K562 (cell line): ENCODE results near the gene CC2D1A. TPM values are rescaled to one million over a fixed set of nuclear protein-coding genes. Genes with fewer than 3 reads are reported as not detected.
A peak's percentile ranks its signal among the peaks of the same experiment; 100 is the strongest.

ENCODE experiments used
- BCOR ChIP-seq: fragments of 450-650 bp; IDR thresholded peaks from 2 replicates; pipeline ENCODE4 v1.6.1; 2016
- FOS ChIP-seq: IDR thresholded peaks from 3 replicates; pipeline ENCODE4 v1.6.1; 2011; ENCODE audit not compliant: insufficient read length; ENCODE audit errors: extremely low read depth
- HDAC2 ChIP-seq: fragments of 450-650 bp; IDR thresholded peaks from 2 replicates; pipeline ENCODE4 v1.6.1; 2016; ENCODE audit warnings: mild to moderate bottlenecking
- PTTG1 ChIP-seq: fragments of 450-650 bp; IDR thresholded peaks from 2 replicates; pipeline ENCODE4 v1.6.1; 2016; ENCODE audit warnings: low read depth, mild to moderate bottlenecking, missing genetic modification characterization, missing compliant biosample characterization
- PYGO2 ChIP-seq: fragments of 450-650 bp; IDR thresholded peaks from 2 replicates; pipeline ENCODE4 v1.6.1; 2016; ENCODE audit warnings: mild to moderate bottlenecking, missing genetic modification characterization, moderate library complexity, missing compliant biosample characterization
- RUNX1 ChIP-seq: sonication (generic); IDR thresholded peaks from 2 replicates; pipeline ENCODE4 v1.6.1; 2016; ENCODE audit warnings: antibody characterized with exemption, low read depth
- SIX5 ChIP-seq, 2 experiments: IDR thresholded peaks; 2 replicates each; pipeline ENCODE4 v1.6.1; 2011; ENCODE audit warnings: low read length in 2 of 2, borderline replicate concordance in 1 of 2, low read depth in 1 of 2, mild to moderate bottlenecking in 1 of 2, moderate library complexity in 1 of 2; ENCODE audit not compliant: insufficient read depth in 1 of 2
- XRCC4 ChIP-seq: IDR thresholded peaks from one replicate; pipeline ENCODE4 v1.6.1; 2011; ENCODE audit not compliant: insufficient read depth, insufficient read length; ENCODE audit errors: extremely low read depth
- ZFP30 ChIP-seq: fragments of 250-450 bp; sonication (Bioruptor Pico); IDR thresholded peaks from 2 replicates; pipeline ENCODE4 v1.8.0; 2022; ENCODE audit warnings: moderate library complexity, mild to moderate bottlenecking, inconsistent platforms, borderline replicate concordance
- ZNF408 ChIP-seq: fragments of 250-450 bp; sonication (Bioruptor Pico); IDR thresholded peaks from 2 replicates; pipeline ENCODE4 v1.4.0; 2020; ENCODE audit warnings: low read depth, mild to moderate bottlenecking, moderate library complexity
- ZNF717 ChIP-seq: fragments of 250-450 bp; sonication (Bioruptor Pico); IDR thresholded peaks from 2 replicates; pipeline ENCODE4 v1.5.0; 2021
- polyA plus RNA-seq, 8 experiments: library from polyadenylated mRNA; depleted of rRNA in 4 of 8; stranded (reverse) in 5 of 8; unstranded in 3 of 8; fragments of >200 nt; fragmentation: Nextera tagmentation in 2 of 8; fragmentation: Illumina TruSeq in 1 of 8; extraction: Ambion mirVana in 2 of 8; extraction: Trizol in 1 of 8; gene quantifications; 2 replicates each; pipeline versions ENCODE4 v1.2.1 to v1.2.3, GENCODE V29; 2011 to 2014; ENCODE audit warnings: inconsistent platforms in 1 of 8, missing spikeins in 1 of 8
- total RNA-seq, 7 experiments: library from RNA; depleted of rRNA in 6 of 7; stranded (reverse); fragments of >200 nt in 6 of 7; fragmentation: Illumina TruSeq in 2 of 7; extraction: Trizol in 2 of 7; gene quantifications; 2 replicates each; pipeline versions ENCODE4 v1.2.1 to v1.2.3, GENCODE V29; 2011 to 2021; ENCODE audit warnings: low replicate concordance in 1 of 7
- TF ChIP-seq, protein P1 (sequence below): fragments of 450-650 bp; IDR thresholded peaks from 2 replicates; pipeline ENCODE4 v1.6.1; 2016; ENCODE audit warnings: low read depth
- TF ChIP-seq, protein P2 (sequence below), 2 experiments: fragments of 450-650 bp in 1 of 2; IDR thresholded peaks; 2 replicates each; pipeline ENCODE4 v1.6.1; 2011 to 2017; ENCODE audit warnings: low read depth in 2 of 2, antibody characterized with exemption in 1 of 2, borderline replicate concordance in 1 of 2, low read length in 1 of 2, mild to moderate bottlenecking in 1 of 2, mixed read lengths in 1 of 2; ENCODE audit not compliant: control insufficient read depth in 1 of 2
- TF ChIP-seq, protein P3 (sequence below): fragments of 250-450 bp; sonication (Bioruptor Pico); IDR thresholded peaks from 2 replicates; pipeline ENCODE4 v1.5.0; 2020; ENCODE audit warnings: mild to moderate bottlenecking

Gene CC2D1A
- total and polyA plus RNA-seq, 9 of the 15 experiments (the other 6 are each of a cell fraction or from before 2014, with no cell fraction given), result 0.32 to 31.0 (median 12.9) TPM

GRCh38 chr19:13952154-13952930, 46.3 kb downstream of the CC2D1A start, which contains the start of gene DCAF15 (continued):
- TF ChIP-seq, protein P1, sequence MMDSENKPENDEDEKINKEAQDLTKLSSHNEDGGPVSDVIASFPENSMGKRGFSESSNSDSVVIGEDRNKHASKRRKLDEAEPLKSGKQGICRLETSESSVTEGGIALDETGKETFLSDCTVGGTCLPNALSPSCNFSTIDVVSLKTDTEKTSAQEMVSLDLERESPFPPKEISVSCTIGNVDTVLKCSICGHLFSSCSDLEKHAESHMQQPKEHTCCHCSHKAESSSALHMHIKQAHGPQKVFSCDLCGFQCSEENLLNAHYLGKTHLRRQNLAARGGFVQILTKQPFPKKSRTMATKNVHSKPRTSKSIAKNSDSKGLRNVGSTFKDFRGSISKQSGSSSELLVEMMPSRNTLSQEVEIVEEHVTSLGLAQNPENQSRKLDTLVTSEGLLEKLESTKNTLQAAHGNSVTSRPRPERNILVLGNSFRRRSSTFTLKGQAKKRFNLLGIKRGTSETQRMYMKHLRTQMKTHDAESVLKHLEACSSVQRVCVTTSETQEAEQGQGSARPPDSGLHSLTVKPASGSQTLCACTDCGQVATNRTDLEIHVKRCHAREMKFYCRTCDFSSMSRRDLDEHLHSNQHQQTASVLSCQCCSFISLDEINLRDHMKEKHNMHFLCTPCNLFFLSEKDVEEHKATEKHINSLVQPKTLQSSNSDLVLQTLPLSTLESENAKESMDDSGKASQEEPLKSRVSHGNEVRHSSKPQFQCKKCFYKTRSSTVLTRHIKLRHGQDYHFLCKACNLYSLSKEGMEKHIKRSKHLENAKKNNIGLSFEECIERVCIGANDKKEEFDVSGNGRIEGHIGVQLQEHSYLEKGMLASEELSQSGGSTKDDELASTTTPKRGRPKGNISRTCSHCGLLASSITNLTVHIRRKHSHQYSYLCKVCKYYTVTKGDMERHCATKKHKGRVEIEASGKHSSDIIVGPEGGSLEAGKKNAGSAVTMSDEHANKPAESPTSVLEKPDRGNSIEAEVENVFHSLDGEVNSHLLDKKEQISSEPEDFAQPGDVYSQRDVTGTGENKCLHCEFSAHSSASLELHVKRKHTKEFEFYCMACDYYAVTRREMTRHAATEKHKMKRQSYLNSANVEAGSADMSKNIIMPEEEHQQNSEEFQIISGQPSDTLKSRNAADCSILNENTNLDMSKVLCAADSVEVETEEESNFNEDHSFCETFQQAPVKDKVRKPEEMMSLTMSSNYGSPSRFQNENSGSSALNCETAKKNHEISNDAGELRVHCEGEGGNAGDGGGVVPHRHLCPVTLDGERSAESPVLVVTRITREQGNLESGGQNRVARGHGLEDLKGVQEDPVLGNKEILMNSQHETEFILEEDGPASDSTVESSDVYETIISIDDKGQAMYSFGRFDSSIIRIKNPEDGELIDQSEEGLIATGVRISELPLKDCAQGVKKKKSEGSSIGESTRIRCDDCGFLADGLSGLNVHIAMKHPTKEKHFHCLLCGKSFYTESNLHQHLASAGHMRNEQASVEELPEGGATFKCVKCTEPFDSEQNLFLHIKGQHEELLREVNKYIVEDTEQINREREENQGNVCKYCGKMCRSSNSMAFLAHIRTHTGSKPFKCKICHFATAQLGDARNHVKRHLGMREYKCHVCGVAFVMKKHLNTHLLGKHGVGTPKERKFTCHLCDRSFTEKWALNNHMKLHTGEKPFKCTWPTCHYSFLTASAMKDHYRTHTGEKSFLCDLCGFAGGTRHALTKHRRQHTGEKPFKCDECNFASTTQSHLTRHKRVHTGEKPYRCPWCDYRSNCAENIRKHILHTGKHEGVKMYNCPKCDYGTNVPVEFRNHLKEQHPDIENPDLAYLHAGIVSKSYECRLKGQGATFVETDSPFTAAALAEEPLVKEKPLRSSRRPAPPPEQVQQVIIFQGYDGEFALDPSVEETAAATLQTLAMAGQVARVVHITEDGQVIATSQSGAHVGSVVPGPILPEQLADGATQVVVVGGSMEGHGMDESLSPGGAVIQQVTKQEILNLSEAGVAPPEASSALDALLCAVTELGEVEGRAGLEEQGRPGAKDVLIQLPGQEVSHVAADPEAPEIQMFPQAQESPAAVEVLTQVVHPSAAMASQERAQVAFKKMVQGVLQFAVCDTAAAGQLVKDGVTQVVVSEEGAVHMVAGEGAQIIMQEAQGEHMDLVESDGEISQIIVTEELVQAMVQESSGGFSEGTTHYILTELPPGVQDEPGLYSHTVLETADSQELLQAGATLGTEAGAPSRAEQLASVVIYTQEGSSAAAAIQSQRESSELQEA, result no peak
- no peak for TF ChIP-seq HDAC2
- TF ChIP-seq FOS, result peak; percentile 97
- TF ChIP-seq PYGO2 (tag), result no peak
- TF ChIP-seq, protein P2, sequence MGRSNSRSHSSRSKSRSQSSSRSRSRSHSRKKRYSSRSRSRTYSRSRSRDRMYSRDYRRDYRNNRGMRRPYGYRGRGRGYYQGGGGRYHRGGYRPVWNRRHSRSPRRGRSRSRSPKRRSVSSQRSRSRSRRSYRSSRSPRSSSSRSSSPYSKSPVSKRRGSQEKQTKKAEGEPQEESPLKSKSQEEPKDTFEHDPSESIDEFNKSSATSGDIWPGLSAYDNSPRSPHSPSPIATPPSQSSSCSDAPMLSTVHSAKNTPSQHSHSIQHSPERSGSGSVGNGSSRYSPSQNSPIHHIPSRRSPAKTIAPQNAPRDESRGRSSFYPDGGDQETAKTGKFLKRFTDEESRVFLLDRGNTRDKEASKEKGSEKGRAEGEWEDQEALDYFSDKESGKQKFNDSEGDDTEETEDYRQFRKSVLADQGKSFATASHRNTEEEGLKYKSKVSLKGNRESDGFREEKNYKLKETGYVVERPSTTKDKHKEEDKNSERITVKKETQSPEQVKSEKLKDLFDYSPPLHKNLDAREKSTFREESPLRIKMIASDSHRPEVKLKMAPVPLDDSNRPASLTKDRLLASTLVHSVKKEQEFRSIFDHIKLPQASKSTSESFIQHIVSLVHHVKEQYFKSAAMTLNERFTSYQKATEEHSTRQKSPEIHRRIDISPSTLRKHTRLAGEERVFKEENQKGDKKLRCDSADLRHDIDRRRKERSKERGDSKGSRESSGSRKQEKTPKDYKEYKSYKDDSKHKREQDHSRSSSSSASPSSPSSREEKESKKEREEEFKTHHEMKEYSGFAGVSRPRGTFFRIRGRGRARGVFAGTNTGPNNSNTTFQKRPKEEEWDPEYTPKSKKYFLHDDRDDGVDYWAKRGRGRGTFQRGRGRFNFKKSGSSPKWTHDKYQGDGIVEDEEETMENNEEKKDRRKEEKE (IDR thresholded peaks at IDR 0.05; ENCODE audit: borderline replicate concordance in 1 of 2, control insufficient read depth in 1 of 2, low read depth in 2 of 2, low read length in 1 of 2), result no peak
- TF ChIP-seq XRCC4, result no peak
- no peak for TF ChIP-seq RUNX1
- no peak for TF ChIP-seq PTTG1
- no peak for TF ChIP-seq BCOR
- TF ChIP-seq ZFP30 (CRISPR knock-in tag), result no peak
- TF ChIP-seq, protein P3, sequence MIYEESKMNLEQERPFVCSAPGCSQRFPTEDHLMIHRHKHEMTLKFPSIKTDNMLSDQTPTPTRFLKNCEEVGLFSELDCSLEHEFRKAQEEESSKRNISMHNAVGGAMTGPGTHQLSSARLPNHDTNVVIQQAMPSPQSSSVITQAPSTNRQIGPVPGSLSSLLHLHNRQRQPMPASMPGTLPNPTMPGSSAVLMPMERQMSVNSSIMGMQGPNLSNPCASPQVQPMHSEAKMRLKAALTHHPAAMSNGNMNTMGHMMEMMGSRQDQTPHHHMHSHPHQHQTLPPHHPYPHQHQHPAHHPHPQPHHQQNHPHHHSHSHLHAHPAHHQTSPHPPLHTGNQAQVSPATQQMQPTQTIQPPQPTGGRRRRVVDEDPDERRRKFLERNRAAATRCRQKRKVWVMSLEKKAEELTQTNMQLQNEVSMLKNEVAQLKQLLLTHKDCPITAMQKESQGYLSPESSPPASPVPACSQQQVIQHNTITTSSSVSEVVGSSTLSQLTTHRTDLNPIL (CRISPR knock-in tag), result no peak
- no peak for TF ChIP-seq ZNF408 (CRISPR knock-in tag)
- TF ChIP-seq SIX5 (IDR thresholded peaks at IDR 0.05; ENCODE audit: borderline replicate concordance in 1 of 2, insufficient read depth in 1 of 2, low read depth in 1 of 2, low read length in 2 of 2), result no peak
- TF ChIP-seq ZNF717 (CRISPR knock-in tag), result no peak
